Renal pelvis (tissue), 4 donors: ENCODE results near the gene PSMC5. TPM values are rescaled to one million over a fixed set of nuclear protein-coding genes. Genes with fewer than 3 reads are reported as not detected.

ENCODE experiments used
- DNase-seq: peaks from one replicate; pipeline ENCODE4 v3.0.0-alpha.2; 2013
- polyA plus RNA-seq, 3 donors: library from polyadenylated mRNA; unstranded; fragments of 120-200 nt; gene quantifications; one replicate each; pipeline ENCODE4 v1.2.1, GENCODE V29; 2013; ENCODE audit not compliant: insufficient read length in 3 of 3

Gene PSMC5
- polyA plus RNA-seq, 3 donors, result 170 to 203 (median 178) TPM

GRCh38 chr17:63834431-63835166 is 7.4 kb downstream of the PSMC5 start:
- DNase-seq, result peak; percentile 64

GRCh38 chr17:63835167-63835720 is 8.0 kb downstream of the PSMC5 start:
- no peak for DNase-seq

DNA sequence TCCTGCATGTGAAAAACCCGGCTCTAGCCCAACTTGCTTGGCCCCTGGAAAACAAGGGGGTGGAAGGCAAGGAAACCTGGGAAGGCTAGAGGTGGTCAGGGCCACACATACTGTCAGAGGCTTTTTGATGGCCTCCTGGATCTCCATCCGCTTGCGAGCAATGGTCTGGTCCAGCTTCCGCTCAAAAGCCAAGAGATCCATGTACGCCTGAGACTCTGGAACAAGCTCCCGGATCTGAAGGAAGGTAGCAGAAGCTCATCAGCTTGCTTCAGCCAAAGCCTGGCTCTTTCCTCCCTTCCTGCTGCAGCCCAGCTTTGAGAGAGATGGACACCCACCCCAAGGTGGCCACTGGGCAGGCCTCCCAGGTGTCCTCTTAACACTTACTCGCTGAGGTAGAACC is 9.6 kb downstream of the PSMC5 start:
- DNase-seq, result no peak

- no peak for DNase-seq
Measured at GRCh38 chr17:63837480-63837879, 10.2 kb downstream of the PSMC5 start.

GRCh38 chr17:63837962-63838600 is 10.8 kb downstream of the PSMC5 start:
- no peak for DNase-seq

- DNase-seq, result peak; percentile 41
Measured at GRCh38 chr17:63838631-63839171, 11.5 kb downstream of the PSMC5 start.

DNA sequence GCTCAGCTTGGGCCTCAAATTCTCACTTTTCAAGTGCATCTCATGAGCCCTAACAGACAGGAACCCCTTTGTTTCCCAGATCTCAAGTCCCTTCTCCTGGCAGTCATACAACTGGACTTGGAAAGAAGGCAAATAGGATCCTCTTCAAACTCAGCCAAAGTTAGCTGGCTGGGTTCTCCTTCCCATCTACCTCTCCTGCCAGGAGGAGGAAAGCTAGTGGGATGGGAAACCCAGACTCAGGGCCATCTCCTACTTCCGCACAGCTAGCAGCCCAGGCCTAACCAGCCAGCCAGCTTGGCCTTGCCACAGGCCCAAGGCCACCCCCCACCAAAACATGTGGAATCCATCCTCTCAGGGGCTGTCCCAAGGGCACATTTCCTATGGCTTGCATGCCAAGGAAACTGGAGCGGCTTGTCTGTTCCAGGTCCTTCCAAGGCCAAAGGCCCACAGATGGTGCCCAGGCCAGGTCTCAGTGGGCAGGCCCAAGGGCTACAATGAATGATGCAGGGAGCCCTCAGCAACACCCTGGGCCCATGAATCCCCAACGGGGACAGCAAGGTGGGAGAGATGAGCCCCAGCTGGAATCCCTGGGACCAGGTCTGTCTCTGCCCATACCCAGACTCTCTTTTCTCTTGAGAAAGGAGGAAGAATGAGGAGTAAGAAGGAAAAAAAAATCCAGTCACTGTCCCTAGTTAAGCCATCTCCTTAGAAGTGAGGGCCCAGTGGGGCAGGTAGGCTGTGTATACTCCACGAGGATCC is 13.5 kb downstream of the PSMC5 start:
- no peak for DNase-seq

GRCh38 chr17:63841350-63842172 is 14.3 kb downstream of the PSMC5 start:
- peak; percentile 30 for DNase-seq

- peak; percentile 36 for DNase-seq
Measured at GRCh38 chr17:63842173-63842539, 14.9 kb downstream of the PSMC5 start.

DNA sequence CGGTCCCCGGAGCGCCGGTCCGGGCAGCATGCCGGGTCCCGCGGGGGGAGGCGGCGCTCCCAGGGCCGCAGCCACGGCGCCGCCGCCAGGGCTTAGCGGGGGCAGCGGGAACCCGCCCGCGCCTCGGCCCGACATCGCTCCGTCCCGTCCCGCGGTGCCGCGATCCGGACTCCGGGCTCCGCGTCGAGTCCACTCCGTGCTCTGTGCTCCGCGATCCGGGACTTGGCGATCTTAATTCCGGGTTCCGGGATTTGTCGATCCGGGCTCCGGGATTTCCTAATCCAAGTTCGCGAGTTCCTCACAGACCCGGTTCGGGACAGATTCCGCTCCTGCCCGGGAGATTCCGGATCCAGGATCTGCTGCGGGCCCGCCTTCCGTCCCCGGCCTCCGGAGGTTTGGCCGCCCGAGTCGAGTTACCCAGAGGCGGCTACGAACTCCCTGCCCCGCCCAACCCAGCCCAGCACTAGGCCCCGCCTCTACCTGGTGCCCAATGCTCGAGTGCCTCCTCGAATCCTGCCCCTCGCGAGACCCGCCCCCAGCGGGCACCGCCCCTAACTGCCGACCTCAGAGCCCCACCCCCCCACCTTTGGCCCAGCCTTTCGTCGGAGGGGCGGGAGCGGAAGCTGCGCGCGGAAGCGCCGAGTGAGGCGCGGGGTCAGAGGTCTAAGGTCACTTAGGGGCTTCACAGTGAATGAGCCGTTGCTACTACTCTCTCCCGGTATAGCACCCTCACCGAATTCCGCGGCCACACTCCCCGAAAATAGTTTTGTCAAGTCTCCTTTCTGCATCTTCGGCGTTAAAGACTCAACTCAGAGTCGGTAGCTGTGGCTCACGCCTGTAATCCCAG is 15.5 kb downstream of the PSMC5 start, which contains the start of gene SMARCD2:
TSS of gene SMARCD2 (minus strand) at position 146 of the 847 bp plus-strand sequence. CDS start at position 135, 11 bp downstream.
- peak; percentile 99 for DNase-seq

- peak; percentile 44 for DNase-seq
Measured at GRCh38 chr17:63843387-63843888, 16.2 kb downstream of the PSMC5 start.

DNA sequence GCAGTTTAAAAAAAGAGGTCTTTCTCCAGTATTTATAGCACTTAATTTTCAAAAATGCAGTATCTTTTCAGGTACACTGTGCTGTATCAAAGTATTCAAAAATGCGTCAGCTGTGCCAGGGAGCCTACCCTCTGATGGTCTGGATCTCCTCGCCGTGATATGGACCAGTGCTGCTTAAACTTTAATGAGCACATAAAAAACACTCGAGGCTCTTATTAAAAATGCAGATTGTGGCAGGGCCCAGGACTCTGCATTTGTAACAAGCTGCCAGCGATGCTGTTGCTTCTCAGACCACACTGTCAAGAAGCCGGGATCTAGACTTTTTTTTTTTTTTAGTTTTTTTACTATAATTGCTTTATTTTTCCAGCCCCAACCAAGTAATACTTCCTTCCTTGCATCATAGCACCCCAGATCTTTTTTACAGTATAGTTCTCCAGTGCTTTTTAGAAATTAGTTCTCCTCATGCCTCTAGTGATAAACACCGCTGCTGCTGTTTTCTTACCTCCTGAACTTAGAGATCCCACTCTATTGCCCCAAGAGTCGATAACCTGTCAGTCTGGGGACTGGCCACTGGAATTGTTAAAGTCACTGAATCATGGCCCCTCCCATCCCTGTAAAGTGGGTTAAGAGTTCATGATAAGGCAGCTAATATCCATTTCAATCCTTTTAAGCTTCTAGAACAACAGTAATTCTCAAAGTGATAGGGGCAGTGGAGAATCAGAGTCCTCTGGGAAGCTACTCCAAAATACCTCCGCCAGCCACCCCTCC is 16.9 kb downstream of the PSMC5 start:
- DNase-seq, result no peak

DNA sequence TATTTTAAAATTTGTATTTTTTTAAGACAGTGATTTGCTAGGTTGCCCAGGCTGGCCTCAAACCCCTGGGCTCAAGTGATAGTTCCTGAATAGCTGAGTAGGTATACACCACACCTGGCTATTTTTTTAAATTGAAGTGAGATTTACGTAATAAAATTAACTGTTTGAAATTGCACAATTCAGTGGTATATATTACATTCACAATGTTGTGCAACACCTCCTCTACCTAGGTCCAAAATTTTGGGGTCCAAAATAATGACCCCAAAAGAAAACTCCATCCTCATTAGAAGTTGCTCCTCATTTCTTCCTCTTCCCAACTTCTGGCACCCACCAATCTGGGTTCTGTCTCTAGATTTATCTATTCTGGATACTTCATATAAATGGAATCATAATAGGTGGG is 18.3 kb downstream of the PSMC5 start:
- no peak for DNase-seq

DNA sequence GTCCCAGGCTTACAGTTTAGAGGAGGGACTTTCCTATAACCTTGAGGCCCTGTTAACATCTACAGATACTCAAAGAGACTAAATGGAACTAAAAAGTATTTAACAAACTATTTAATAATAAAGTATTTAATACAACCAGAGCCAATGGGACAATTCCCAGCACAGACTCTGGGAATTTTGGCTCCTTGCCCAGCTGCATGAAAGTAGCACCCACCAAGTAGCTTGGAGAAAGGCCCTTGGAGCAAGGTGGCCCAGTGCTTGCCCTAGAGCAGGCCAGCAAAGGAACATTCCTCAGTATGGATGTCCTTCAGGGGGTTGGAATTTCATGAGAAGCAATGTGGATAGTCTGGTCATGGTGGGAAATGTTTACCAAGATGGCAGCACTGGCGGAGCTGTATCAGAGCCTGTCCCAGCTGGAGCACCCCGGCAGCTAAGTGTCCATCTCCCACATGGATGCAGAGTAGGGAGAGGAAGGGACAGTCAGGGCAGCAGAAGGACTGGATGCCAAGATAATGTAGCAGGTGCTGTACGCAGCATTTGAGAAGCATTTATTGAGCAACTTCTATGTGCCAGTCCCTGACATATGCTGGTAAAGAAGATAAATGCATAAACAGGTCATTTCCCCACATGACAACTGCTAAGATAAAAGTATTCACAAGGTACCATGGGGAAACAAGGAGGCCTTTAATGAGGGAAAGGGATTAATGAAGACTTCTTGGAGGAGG is 20.5 kb downstream of the PSMC5 start:
- no peak for DNase-seq

DNA sequence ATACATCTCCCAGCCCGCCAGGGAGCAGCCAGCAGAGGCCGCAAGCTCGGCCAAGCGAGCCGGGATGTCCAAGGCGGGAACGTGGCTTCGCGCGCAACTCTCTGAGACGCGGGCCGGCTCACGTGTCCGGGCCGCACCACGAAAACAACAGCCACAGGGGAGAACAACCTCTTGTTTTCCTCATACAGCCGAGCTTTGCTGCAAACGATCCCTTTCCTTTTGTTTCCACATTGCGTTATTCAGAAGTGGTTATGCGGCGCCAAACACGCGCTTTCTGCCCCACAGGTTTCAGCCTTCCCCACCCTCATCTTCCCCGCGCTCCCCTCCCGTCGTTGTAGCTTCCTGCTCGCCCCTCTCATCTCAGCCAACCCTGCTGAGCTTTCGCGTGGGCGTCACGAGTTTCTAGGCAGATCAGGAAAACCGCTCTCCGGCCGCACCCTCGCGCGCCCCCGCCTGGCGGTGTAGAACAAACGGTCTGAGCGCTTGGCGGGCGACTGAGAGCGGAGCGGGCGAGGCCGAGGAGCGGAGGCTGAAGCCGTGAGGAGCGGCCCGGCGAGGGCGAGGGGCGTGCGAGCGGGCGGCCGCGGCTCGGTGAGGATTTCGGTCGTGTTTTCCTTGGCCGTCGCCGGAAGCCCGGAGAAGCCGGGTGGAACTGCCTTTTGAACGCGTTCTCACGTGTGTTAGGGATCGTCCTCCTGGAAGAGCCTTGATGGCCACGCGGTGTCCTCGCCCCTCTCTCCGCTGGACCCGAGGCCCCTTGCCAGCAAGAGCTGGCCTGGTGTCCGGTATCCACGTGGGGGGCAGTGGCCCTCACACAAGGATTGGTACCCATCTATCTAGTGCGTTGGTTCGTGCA is 21.8 kb downstream of the PSMC5 start:
- DNase-seq, result peak; percentile 87

DNA sequence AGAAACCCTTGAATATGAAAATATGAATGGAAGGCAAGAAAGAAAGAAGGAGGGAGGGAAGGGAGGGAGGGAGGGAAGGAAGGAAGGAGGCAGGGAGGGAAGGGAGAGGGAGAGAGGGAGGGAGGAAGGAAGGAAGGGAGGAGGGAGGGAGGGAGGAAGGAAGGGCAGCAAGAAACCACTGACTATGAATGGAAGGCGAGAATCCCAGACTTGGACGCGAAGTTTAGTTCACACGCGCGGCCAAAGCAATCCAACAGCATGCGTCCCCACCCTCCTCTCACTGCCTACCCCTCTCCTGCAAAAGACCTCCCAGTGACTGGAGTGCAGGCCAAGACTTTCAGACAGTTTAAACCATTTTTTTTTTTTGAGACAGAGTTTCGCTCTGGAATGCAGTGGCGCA is 23.2 kb downstream of the PSMC5 start:
- DNase-seq, result no peak

GRCh38 chr17:63853260-63853659 is 26.0 kb downstream of the PSMC5 start:
- no peak for DNase-seq

- DNase-seq, result no peak
Measured at GRCh38 chr17:63854709-63855108, 27.5 kb downstream of the PSMC5 start.
